Fibroblast of gingiva (primary cell): ENCODE data around the gene SMCO3.

Experiments used
- DNase-seq: peaks from one replicate; pipeline ENCODE4 v3.0.0-alpha.2; 2011; ENCODE audit warnings: low read depth

SMCO3 gene

GRCh38 chr12:14814014-14814413, at the start of gene SMCO3:
Gene SMCO3, minus strand, starts transcription at chr12:14814182. Its CDS starts 7,502 bp downstream, at chr12:14806680.
- DNase-seq = no peak

- no peak for DNase-seq
These were observed 46.5 kb upstream of the SMCO3 start for GRCh38 chr12:14860490-14860889.

DNA sequence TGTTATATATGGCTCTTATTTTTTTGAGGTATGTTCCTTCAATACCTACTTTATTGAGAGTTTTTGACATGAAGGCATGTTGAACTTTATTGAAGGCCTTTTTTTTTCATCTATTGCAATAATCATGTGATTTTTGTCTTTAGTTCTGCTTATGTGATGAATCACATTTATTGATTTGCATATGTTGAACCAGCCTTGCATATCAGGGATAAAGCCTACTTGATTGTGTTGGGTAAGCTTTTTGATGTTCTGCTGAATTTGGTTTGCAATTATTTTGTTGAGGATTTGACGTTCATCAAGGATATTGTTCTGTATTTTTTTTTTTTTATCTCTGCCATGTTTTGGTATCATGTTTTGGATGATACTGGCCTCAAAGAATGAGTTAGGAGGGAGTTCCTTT, 44.5 kb upstream of the SMCO3 start:
- no peak for DNase-seq

DNA sequence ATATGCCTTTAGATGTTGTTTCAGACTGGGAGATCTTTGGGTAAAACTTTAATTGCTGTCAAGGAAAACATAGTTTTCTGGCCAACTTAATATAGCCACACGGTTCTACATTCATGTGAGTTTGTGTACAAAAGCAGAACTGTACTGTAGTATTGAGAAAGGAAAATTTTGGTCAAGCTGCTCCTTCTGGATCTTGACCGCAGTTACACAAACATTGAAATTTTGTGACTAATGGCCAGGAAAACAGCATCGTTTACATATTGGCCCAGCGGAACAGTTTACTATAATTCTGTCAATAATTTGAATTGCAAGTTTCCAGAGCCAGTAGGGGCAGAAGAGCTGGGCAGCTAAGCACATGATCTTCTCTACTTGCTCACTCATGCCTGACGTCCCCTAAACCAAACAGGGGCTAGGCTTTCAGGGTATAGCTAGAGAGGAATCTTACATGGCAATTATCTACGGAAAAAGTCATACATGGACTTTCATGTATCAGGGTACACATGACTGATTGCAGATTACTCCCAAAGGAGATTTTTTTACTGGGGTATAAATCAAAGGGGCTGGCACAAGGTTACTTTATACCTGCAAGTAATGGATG, 40.7 kb upstream of the SMCO3 start:
- DNase-seq = peak; percentile 89

- peak; percentile 47 for DNase-seq
These were observed 40.0 kb upstream of the SMCO3 start for GRCh38 chr12:14853961-14854360.

DNA sequence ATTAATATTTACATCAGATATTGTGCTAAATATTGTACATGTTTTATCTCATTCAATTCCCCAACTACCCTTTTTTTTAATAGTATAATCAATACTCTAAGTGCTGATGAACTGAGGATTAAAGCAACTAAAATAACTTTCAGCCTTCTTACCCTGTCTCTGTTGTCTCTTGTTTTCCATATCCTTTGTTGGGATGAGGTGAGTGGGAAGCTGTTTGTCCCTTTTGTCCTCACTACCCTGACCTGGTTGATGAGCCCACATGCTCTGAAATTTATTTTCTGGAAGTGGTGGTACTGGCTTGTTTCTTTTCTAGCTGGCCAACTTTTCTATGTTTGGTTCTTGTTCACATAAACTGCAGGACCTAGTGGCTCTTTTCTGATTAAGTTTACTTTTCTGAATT, 38.9 kb upstream of the SMCO3 start:
- DNase-seq = no peak

GRCh38 chr12:14850929-14851663, 37.1 kb upstream of the SMCO3 start:
- DNase-seq = no peak

- DNase-seq = peak; percentile 12
These were observed 35.7 kb upstream of the SMCO3 start for GRCh38 chr12:14849661-14850060.

DNA sequence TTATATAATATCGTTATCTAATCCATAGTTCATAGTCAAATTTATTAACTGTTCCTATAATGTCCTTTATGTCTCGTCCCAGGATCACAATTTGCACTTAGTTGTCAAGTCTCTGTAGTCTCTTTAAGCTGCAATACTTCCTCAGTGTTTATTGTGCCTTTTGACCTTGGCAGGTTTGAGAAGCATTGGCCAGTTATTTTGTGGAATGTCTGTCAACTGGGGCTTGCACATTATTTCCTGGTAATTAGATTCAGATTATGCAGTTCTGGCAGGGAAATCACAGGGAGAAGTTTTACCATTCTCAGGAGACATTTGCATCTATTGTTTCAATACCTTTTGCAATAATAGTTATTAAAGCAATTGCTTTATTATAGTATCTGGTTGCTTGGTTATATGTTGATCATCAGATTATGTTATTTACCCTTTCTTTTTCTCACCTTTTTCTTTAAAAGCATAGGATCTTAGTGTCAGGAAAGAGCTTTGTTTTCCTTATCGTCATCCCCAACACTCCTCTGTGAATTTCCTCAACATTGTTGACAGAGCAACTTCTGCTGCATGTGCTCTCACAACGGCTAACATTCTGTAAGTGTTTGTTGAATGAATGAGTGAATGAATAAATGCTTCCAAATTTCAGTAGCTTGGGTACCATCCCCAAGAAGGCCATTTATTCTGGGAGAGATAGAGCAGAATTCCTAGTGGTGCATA, 33.0 kb upstream of the SMCO3 start:
- DNase-seq = peak; percentile 61

GRCh38 chr12:14846042-14846587, 32.1 kb upstream of the SMCO3 start:
- DNase-seq = no peak

DNA sequence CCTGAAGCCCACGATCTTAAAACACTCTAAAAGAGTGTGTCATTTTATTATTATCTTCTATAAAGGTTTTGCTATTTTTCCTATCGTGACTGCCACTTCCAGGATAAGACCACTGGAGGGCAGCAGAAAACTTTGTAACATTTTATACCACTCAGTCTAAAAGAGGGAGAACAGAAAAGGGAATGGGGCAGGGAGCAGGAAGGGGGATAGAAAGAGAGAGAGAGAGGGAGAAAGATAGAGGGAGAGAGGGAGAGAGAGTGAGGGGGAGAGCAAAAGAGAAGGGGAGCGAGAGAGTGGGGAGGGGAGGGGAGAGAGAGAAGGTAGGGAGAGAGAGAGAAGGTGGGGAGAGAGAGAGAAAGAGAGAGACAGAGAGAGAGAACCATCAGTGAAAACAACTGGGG, 31.4 kb upstream of the SMCO3 start:
- peak; percentile 45 for DNase-seq

DNA sequence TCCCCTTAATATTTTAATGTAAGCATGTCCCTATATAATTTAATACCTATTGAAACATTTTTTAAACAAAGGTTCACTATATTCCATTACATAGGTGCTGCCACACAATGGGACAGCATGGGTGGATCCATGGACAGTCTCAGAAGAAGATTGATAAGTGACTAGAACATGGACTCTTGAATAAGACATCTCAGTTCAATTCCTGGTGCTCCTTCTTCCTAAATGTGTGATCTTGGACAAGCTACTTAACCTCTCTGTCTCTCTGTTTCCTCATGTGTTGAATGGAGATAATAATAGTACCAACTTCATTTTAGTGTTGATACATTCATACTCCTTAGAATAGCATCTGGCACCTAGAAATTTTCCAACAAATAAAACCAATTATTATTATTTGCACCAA, 30.4 kb upstream of the SMCO3 start:
- DNase-seq = no peak

DNA sequence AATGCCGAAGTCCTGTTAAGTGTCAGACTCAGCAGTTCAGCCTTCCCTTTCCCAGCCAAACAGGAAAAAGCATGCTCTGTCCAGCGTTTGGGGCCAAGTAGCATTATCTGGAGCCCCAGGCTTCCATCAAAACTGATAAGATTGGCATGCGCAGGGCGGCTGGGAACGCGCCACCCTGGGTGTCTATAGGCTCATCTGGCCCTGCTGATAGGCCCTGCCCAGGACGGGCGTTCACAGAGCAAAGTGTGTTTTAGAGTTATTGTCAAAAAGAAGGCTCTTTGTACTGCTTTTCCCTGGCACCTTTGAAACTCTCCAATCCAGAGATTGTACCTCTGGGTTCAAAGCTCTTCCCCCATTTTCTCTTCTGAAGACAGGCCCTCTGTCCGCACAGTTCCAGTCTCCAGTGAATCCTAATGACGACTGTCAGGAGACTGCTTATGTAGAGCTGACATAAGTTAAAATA, 29.5 kb upstream of the SMCO3 start, which contains the start of gene ART4:
TSS of gene ART4 (minus strand) at position 102 of the 463 bp plus-strand sequence. CDS start 413 bp downstream, outside the sequence.
- no peak for DNase-seq

DNA sequence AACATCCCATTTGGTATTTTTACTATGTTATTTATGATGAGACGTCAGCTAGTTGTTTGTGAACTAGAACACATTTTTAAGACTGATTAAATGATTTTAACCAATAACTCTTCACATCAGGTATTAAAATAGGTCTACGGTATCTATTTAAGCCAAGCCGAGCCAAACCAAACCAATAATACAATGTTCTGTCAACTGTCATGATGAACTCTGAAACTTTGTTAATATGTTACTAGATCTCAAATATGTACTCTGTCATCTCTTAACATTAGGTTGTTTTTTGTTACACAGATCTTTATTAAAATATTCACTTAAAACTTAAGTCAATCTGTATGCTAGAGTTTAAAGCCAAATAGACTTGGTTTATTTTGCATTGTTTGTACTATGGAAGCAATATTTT, 28.3 kb upstream of the SMCO3 start:
- no peak for DNase-seq

DNA sequence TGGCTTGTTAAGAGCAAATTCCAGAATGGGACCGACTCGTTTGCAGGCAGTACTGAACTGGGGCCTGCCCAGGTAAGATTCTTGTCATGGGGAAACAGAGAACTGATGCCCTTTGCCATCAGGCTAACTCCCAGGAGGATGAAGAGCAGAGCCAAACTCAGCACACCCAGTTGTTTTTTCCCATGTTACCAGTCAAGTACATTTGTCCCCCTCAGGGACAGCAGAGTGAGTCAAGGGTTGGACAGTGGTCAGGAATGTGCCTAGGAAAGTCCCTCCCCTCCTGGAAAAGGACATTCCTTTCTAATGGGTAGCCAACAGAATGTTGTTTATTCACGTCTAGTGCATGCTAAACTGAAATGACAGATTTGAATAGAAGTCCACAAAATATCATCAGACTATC, 27.8 kb upstream of the SMCO3 start:
- peak; percentile 71 for DNase-seq

GRCh38 chr12:14840616-14841015, 26.6 kb upstream of the SMCO3 start:
- DNase-seq = no peak

DNA sequence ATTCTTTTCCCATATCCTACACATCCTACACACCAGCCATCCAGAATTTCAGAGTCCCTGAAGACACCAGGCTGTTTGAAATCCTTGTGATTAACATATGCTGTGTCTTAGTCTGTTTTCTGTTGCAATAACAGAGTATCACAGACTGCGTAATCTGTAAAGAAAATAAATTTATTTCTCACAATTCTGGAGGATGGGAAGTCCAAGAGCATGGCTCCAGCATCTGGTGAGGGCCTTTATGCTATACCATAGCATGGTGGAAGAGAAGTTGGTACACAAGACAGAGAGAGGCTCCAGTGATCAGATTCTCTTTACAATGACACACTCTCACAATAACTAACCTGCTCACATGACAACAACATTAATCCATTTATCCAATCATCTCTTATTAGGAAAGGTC, 25.3 kb upstream of the SMCO3 start:
- DNase-seq = no peak

DNA sequence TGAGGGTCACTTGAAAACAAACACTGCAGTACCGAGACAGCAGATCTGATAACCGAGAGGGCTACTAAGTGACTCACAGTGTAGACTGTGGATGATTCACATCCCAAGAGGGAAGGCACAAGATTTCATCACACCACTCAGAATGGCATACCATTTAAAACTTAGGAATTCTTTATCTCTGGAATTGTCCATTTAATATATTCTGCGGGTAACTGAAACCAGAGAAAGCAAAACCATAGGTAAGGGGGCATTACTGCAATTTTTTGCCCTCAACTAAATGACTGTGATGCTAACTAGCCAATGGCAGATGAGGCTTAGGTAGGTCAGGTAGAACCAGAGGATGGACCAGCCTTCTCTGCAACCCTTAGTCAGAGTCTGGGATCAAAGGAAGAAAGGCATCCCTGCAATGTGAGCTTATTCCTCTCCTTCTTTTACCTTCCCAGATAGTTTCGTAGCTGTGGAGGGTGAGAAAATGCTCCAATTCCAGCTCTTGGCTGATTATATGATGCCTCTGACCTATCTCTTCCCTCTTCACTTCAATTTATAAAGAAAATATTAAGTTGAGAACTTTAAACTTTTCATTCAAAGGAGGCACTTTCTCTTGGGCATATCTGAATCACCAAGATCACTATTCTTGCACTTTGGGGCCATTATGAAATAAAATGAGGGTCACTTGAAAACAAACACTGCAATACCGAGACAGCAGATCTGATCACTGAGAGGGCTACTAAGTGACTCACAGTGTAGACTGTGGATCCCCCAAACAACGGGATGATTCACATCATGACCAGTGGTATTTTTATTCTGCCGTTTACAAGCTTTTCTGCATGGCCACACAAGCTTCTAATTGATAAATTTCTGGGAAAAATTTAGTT, 22.6 kb upstream of the SMCO3 start:
- peak; percentile 71 for DNase-seq

DNA sequence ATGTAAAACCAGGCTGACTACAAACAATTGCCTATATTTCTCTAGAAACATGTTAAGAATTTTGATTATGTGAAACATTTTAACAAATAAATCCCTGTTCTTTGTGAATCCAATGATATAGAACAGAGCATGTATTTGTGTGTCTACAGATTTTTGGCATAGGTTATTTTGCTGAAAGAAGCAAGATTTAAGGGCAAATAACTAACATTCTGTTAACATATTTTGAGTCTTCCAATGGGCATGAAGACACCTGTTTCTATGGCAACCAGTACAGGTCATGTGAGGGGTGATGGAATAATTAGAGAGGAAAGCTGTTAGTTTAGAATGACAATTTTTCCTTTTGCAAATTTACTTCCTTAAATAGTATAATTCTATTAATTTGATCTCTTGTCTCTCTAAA, 20.5 kb upstream of the SMCO3 start:
- no peak for DNase-seq

DNA sequence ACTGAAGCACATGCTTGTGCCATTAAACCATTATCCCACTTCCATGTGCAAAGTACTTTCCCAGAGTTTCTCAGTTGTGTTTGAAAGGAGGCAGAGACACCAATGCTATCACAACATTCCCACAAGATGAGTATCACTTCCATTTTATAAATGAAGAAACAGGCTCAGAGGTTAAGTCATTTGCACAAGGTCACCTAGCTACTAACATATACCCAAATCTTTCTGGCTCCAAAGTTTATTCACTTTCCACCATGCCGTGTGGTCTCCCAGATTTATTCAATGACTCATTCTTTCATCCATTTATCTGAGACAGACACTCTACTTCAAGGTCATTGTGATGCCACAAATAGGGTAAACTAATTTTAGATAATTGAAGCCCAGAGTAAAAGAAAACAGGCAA, 20.0 kb upstream of the SMCO3 start:
- DNase-seq = no peak

- DNase-seq = no peak
These were observed 19.4 kb upstream of the SMCO3 start for GRCh38 chr12:14833336-14833735.

DNA sequence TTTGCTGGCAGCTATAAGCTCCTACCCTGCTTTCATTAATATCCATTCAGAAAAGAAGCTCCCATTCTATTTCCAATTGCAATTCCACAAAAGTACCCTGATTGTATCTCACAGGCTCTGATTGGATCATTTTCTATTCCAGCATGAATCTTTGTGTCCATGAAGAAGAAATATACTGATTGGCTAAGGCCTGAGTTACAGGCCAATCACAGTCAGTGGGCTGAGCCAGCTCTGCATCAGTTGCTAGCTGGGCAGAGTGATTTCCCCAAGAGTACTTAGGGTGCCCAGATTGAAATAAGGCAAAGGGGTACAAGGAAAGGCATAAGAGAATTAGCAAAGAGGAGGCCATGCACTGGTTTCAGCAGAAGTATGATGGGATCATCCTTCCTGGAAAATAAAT, 14.9 kb upstream of the SMCO3 start:
- peak; percentile 5 for DNase-seq
